Stimulated activated CD8-positive, alpha-beta memory T cell treated with anti-CD3 and anti-CD28 coated beads, Interleukin-7, amount 100 ng/mL, for 48 hours (primary cell): ENCODE results near the gene FOSL1.
A peak's percentile ranks its signal among the peaks of the same experiment; 100 is the strongest.

Experiments
- DNase-seq, 2 donors: peaks; one replicate each; pipeline ENCODE4 v3.0.0-alpha.2; 2020; ENCODE audit warnings: low read depth in 1 of 2; ENCODE audit errors: extremely low read depth in 1 of 2

FOSL1 gene

GRCh38 chr11:65919573-65920371 is 19.6 kb upstream of the FOSL1 start:
- DNase-seq = no peak

GRCh38 chr11:65919141-65919572 is 19.0 kb upstream of the FOSL1 start, which contains the start of gene DRAP1:
Gene DRAP1 (plus strand): TSS chr11:65919426. CDS start chr11:65919502, 76 bp downstream.
- peak; percentile 97 to 98 for DNase-seq

DNA sequence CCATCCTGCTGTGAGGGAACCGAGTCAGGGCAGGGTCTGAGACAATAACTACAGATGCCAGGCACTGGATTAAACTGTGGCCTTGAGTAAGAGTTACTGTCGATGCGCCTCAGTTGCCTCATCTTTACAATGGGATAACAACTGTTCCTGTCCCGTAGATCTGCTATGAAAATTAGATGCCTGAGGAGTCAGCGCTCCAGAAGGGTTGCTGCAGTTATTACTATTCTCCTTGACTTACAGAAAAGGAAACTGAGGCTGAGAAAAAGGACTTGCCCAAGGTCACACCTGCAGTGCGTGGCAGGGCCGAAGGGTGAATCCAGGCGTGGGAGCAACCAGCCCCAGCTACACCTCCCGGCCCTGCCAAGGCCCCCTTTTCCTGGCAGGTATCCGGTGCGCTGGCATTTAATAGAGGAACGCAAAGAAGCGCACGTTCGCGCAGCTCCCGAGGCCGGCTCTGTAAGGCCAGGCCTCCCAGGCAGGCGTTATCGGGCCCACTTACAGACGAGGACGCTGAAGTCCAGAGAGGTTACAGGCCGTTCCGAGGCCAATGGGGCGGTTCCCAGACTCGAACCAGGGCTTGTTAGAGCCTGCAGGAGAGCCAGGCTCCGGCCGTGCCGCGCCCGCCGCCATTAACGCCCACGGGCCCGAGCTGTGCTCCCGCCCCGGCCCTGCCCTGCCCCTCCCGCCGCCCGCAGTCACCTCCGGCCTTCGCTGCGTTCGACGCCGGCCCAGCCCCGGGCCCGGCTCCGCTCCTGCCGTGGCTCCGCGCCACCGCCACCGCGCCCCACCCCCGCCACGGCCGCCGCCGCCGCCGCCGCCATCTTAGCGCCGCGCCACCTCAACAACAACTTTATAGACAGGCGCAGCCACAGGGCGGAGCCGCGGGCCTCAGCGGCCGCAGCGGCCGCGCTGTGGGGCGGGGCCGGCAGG is 18.3 kb upstream of the FOSL1 start, which contains the start of gene C11orf68:
TSS of gene C11orf68 (minus strand) at position 852 of the 930 bp plus-strand sequence. CDS start at position 821, 31 bp downstream.
- no peak for DNase-seq

DNA sequence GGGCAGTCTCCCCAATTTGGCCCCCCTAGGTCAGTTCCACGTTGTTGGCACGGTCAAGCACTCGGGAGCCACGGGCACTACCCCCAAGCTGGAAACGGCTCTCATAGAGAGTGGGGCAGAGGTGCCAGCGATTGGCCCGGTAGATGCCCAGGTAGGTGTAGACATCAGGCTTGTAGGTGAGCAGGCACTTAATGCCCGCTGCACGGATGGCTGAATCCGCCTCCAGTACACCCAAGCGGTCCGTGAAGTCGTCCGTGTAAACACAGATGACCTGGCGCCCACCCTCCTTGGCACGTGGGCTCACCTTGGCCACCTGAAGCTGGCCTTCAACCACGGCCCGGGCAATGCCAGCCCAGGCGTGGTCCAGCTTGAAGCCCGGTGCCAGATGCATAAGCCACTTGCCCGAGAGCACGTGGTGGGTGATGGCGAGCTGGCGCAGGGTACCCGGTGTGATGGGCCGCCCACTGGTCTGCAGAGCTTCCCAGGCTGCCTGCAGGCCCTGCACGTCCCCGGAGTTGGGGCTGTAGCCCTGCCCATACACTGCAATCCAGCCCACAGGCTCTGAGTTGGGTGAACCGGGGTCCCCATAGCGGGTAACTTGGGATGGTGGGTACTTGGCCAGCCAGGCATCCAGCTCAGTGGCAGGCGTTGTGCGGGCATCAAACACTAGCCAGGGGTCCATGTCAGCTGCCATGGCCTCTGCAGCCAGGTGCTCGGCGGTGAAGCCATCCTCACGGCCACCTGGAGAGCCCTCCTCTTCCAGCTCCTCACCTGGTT is 17.4 kb upstream of the FOSL1 start:
- DNase-seq = no peak

DNA sequence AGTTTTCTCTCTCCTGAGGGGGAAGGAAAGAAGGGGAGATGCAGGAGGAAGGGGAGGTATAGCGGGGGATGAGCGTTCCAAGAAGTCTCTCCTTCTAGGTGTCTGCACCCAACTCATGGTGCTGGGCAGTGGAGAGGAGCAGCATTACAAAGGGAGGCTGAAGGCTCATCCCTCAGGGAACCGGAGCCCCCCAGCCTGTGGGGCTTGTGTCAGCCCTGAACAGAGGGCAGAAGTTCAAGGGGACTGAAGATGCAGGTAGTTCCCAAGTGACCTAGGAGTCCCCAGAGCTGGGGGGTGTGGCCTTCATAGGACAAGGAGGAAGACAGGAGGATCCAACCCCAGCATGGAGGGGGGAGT is 16.9 kb upstream of the FOSL1 start:
- no peak for DNase-seq

DNA sequence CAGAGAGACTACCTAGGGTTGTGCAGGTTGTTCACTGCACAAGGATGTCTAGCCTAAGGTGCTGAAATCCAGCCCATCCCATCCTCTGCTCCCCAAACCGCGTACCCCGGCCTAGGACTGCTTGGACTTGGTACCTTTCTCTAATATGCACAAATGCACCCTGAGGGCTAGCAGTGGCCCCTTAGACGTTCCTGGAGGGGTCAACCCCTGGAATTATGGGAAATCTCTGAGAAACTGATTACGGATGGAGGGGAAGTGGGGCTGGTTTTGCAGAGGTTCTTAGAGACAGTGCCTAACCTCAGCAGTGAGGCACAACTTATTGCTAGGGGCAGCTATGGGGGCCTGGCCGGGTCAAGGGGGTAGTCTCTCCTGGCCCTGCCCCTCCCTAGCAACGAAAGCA is 16.2 kb upstream of the FOSL1 start:
- DNase-seq = no peak

DNA sequence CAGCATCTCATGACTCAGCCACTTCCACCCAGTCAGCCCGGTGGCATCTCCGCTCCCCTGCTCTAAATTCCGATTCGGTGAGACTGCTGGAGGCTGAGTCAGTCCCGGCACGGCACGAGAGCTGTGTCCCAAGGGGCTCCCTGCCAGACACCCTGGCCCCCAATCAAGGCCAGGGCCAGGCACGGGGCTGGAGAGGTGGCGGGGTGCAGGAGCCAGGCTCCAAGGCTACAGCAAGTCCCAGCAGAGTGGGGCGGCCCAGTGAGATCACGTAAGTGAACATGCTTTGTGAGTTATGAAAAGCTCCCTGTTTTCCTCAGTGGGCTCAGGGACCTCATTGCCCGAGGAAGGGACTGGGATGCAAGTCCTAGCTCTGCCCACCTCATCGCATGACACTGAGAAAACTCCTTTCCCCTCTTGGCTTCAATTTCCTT is 15.6 kb upstream of the FOSL1 start:
- DNase-seq = no peak

- DNase-seq = no peak
These were observed 15.1 kb upstream of the FOSL1 start for GRCh38 chr11:65915101-65915820.

DNA sequence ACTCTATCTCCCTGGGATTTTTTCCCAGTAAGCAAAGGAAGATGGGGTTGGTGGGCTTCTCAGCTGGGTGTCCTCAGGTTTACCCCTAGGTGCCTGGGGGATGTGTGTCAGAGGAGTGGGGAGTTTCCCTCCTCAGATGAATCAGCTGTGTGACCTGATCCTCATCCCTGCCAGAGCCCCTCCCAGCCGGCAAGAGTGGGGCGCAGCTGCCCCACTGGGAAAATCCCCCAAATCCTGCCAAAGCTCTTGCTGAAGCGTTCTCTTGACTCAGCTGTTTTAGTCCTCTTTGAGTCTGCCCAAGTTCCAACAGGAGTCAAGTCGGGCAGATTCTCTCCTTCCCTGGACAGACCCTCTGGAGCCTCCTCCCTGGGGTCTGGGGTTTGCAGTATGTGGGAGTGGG is 12.7 kb upstream of the FOSL1 start:
- no peak for DNase-seq

- DNase-seq = no peak
These were observed 11.7 kb upstream of the FOSL1 start for GRCh38 chr11:65911682-65912568.

GRCh38 chr11:65907878-65908277 is 7.7 kb upstream of the FOSL1 start:
- no peak for DNase-seq

- no peak for DNase-seq
These were observed 6.4 kb upstream of the FOSL1 start for GRCh38 chr11:65906602-65907001.

DNA sequence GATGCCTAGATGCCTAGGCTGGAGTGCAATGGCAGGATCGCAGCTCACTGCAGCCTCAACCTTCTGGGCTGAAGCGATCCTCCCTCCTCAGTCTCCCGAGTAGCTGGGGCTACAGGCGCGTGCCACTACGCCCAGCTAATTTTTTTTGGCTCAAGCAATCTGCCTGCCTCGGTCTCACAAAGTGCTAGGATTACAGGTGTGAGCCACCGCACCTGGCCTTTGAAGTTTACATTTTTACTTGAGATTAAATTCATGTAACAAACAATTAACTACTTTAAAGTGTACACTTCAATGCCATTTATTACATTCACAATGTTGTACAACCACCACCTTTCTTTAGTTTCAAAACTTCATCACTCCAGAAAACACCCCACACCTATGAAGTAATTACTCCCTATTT is 3.5 kb upstream of the FOSL1 start:
- DNase-seq = no peak

DNA sequence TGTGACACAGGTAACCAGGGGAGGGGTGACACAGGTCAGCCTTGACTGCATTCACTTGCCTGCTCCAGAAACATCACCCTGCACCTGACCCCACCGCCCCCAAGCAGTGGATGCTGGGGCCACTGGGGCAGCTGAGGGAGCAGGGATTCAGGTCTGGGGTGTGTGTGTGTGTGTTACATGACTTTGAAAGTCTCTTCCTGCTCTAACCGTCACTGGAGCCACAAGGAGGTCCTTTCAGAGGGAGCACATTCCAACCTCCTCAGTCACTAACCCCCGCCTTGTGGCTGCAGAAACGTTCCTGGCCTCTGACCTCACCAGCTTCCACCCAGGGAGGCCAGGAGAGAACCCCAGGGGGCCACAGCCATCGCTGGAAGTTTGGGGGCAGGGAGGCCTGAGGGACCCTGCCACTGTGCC is 2.9 kb upstream of the FOSL1 start:
- no peak for DNase-seq

GRCh38 chr11:65900899-65901180 is 652 bp upstream of the FOSL1 start:
- no peak for DNase-seq

DNA sequence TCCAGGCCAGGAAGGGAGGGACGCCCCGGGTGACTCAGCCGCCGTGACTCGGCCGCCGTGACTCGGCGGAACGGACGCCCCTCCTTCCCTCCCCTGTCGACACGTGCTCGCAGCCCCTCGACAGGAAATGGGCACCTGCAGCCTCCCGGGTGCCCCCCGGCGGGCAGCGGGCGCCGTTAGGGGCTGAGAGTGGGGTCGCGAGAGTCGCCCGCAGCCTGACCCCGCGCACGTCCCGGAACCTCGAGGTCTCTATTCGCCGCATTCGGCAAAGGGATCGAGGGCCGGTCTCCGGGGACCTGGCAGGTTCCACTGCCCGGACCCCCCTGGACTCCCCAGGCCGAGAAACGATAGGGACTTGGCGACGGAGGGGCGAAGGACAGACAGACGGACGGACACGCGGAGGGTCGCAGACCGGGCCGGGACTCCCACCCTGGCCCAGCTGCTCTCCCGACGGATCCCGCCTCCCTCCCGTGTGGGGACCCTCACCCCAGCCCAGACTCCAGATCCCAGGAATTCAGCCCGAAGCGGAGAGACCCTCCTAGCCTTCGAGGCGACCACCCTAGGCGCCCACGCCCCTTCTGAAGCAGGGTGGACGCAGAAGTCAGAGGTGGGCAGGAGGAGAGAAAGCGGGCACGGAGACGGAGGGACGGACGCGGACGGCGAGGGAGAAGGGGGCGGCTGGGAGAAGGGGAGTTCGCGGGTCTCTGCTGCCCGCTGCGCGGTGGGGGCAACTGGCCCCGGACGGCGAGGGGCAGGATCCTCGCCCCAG is 648 bp downstream of the FOSL1 start:
- DNase-seq = peak; percentile 64 to 76

- no peak for DNase-seq
These were observed 1.4 kb downstream of the FOSL1 start for GRCh38 chr11:65898656-65899355.

- no peak for DNase-seq
These were observed 3.1 kb downstream of the FOSL1 start for GRCh38 chr11:65897020-65897471.
